Hair follicular keratinocyte (primary cell): ENCODE results near the gene LNPK. TPM values are rescaled to one million over a fixed set of nuclear protein-coding genes. Genes with fewer than 3 reads are reported as not detected.

ENCODE experiments used
- total RNA-seq: library from RNA; depleted of rRNA; stranded (reverse); fragments of >200 nt; gene quantifications from 2 replicates; pipeline ENCODE4 v1.2.3, GENCODE V29; 2015

Gene LNPK
- 13.9 and 17.6 TPM in 2 replicates for total RNA-seq

GRCh38 chr2:176001916-176002687 lies at the start of gene LNPK:
TSS of gene LNPK (minus strand) at chr2:176002267. CDS start at chr2:175995584, 6,683 bp downstream.

Other genes with a start within 250 kb of the LNPK start
- not detected in 2 replicates for gene EVX2, start 81.7 kb upstream of the LNPK start, total RNA-seq
- gene HOXD13, start 90.5 kb upstream of the LNPK start, total RNA-seq, result not detected in 2 replicates
- not detected in 2 replicates for gene HOXD12, start 97.5 kb upstream of the LNPK start, total RNA-seq
- gene HOXD11, start 105.0 kb upstream of the LNPK start, total RNA-seq, result not detected in 2 replicates
- gene HOXD10, start 114.5 kb upstream of the LNPK start, total RNA-seq, result not detected in 2 replicates
- gene HOXD9, start 120.5 kb upstream of the LNPK start, total RNA-seq, result not detected in 2 replicates
- gene HOXD8, start 127.4 kb upstream of the LNPK start, total RNA-seq, result 1.2 TPM in 1 of 2 replicates, not detected in the other
- gene HOXD4, start 149.3 kb upstream of the LNPK start, total RNA-seq, result not detected in 2 replicates
- gene HOXD3, start 155.0 kb upstream of the LNPK start, total RNA-seq, result not detected in 2 replicates
- gene HOXD1, start 186.4 kb upstream of the LNPK start, total RNA-seq, result not detected in 2 replicates